ENCODE results near the gene ROBO2. TPM values are rescaled to one million over a fixed set of nuclear protein-coding genes. Genes with fewer than 3 reads are reported as not detected.

ROBO2 gene
- total and polyA plus RNA-seq, 10 of the 15 experiments (the other 5 are each of a cell fraction or from before 2014, with no cell fraction given) = 0.22 to 2.5 (median 0.81) TPM

GRCh38 chr3:77247061-77247460, 207.2 kb downstream of the ROBO2 start (continued):
- TF ChIP-seq, protein P1, sequence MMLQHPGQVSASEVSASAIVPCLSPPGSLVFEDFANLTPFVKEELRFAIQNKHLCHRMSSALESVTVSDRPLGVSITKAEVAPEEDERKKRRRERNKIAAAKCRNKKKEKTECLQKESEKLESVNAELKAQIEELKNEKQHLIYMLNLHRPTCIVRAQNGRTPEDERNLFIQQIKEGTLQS (IDR thresholded peaks at IDR 0.05; ENCODE audit: borderline replicate concordance, extremely low read depth, low read depth, low read length) = no peak
- TF ChIP-seq POLR2AphosphoS5 (IDR thresholded peaks at IDR 0.05; ENCODE audit: low read length) (no peak), ETV6 (conservative IDR thresholded peaks at IDR 0.05 in 1 of 2, IDR thresholded peaks at IDR 0.05 in 1 of 2; ENCODE audit: borderline replicate concordance in 1 of 2, low read depth in 1 of 2) (no peak)

- 38% methylated on average over 6 of the region's 7 CpGs for WGBS (ENCODE audit: insufficient coverage, insufficient replicate concordance, low lambda C conversion rate, missing lambda C conversion rate)
- Histone ChIP-seq H3K27ac (ENCODE audit: control insufficient read depth, insufficient read depth) (no peak overlapping the region), H3K9me3 (replicated peaks; ENCODE audit: control insufficient read depth, insufficient read depth, low read length) (no peaks in the 10 kb centered on the region), H3K36me3 (ENCODE audit: control insufficient read depth in 2 of 2, insufficient read depth in 2 of 2, low read length in 1 of 2) (no peaks in the 10 kb centered on the region), H3K4me1 (ENCODE audit: control insufficient read depth, insufficient read depth, low read length) (no peaks in the 10 kb centered on the region), H3K4me3 (no peak overlapping the region), H2AFZ (ENCODE audit: control insufficient read depth, low read depth, low read length) (no peak overlapping the region), H3K4me2 (ENCODE audit: control insufficient read depth, insufficient read depth) (no peak overlapping the region), H3K9ac (ENCODE audit: control insufficient read depth, insufficient read depth, low read length) (no peak overlapping the region), H4K20me1 (ENCODE audit: control insufficient read depth, insufficient read depth) (no peaks in the 10 kb centered on the region), H3K27me3 (replicated peaks in 1 of 2; ENCODE audit: control insufficient read depth in 2 of 2, insufficient read depth in 2 of 2, low read length in 1 of 2) (no peaks in the 10 kb centered on the region), H3K79me2 (ENCODE audit: control insufficient read depth, insufficient read depth, low read length) (no peaks in the 10 kb centered on the region)
- ATAC-seq (no peak), DNase-seq (ENCODE audit: low read depth, low spot score) (no peak), FAIRE-seq (no peak)
- ChIA-PET SMC1A (ENCODE audit: uncharacterized antibody, unreplicated experiment) (no interaction called here), POLR2A (interaction anchor here (0.6 kb wide), 1 partner anchor 1232 kb away, joined by 3 read pairs; no protein-coding TSS in a partner anchor), RAD21 (ENCODE audit: unreplicated experiment) (no interaction called here), CTCF (interaction anchor here (0.5 kb wide), 1 partner anchor 18 kb away, joined by 3 read pairs; no protein-coding TSS in a partner anchor)
- in situ Hi-C loops (cut with MboI) (no loop called here), intact Hi-C loops (cut with micrococcal nuclease; ENCODE audit: unreplicated experiment) (no loop called here)
- TF ChIP-seq IRF5 (IDR thresholded peaks at IDR 0.05; ENCODE audit: borderline replicate concordance) (no peak), SUPT20H (IDR thresholded peaks at IDR 0.05; ENCODE audit: borderline replicate concordance, control insufficient read depth, low read depth, low read length) (no peak), E2F4 (IDR thresholded peaks at IDR 0.05; ENCODE audit: low read depth, low read length) (no peak), RBBP5 (conservative IDR thresholded peaks at IDR 0.05) (no peak), TBL1XR1 (IDR thresholded peaks at IDR 0.05; ENCODE audit: low read depth, low read length) (no peak), CEBPB (IDR thresholded peaks at IDR 0.05; ENCODE audit: borderline replicate concordance in 1 of 2, low read depth in 2 of 2, low read length in 2 of 2) (no peak), SRF (IDR thresholded peaks at IDR 0.05; ENCODE audit: low read depth in 2 of 2, low read length in 2 of 2) (no peak), CHD2 (IDR thresholded peaks at IDR 0.05; ENCODE audit: borderline replicate concordance, low read depth, low read length) (no peak), KAT2A (conservative IDR thresholded peaks at IDR 0.05; ENCODE audit: control insufficient read depth, low read depth, low read length) (no peak), MYC (IDR thresholded peaks at IDR 0.05; ENCODE audit: insufficient read depth, insufficient read length, insufficient replicate concordance, low read length, severe bottlenecking) (no peak), TCF7 (IDR thresholded peaks at IDR 0.05; ENCODE audit: borderline replicate concordance) (no peak), MYB (IDR thresholded peaks at IDR 0.05; ENCODE audit: borderline replicate concordance, low read depth, low read length) (no peak), SIN3A (IDR thresholded peaks at IDR 0.05; ENCODE audit: low read depth, low read length) (no peak), BACH1 (IDR thresholded peaks at IDR 0.05; ENCODE audit: borderline replicate concordance) (no peak), GATAD2B (conservative IDR thresholded peaks at IDR 0.05; ENCODE audit: low read depth) (no peak), ATF7 (IDR thresholded peaks at IDR 0.05; ENCODE audit: low read depth) (no peak)
- TF ChIP-seq, protein P2, sequence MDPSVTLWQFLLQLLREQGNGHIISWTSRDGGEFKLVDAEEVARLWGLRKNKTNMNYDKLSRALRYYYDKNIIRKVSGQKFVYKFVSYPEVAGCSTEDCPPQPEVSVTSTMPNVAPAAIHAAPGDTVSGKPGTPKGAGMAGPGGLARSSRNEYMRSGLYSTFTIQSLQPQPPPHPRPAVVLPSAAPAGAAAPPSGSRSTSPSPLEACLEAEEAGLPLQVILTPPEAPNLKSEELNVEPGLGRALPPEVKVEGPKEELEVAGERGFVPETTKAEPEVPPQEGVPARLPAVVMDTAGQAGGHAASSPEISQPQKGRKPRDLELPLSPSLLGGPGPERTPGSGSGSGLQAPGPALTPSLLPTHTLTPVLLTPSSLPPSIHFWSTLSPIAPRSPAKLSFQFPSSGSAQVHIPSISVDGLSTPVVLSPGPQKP (IDR thresholded peaks at IDR 0.05; ENCODE audit: low read depth, low read length) = no peak
- BruUV-seq (replicated peaks) = no TSS peak
These were observed 207.9 kb downstream of the ROBO2 start for GRCh38 chr3:77247817-77248216.

Data from GM12878 (cell line).